GM18505 (cell line): ENCODE measurements around the gene LATS2.
"Not testable (repeated sequence)": the region's sequence is repeated elsewhere in the genome, so short reads cannot be mapped to it uniquely, and the experiment has no call there.

Experiments used
- ATAC-seq: cut with Tn5 transposase; IDR thresholded peaks from one replicate; pipeline ENCODE4 v1.9.1; 2021; ENCODE audit not compliant: unreplicated experiment
- POLR2A ChIP-seq: IDR thresholded peaks from 4 replicates; pipeline ENCODE4 v1.6.1; 2011; ENCODE audit warnings: borderline replicate concordance; ENCODE audit not compliant: insufficient read depth, insufficient read length; ENCODE audit errors: extremely low read depth

Gene LATS2

GRCh38 chr13:21066946-21067345 lies 5.6 kb upstream of the LATS2 start:
- no peak for ATAC-seq
- no peak for TF ChIP-seq POLR2A

GRCh38 chr13:21065686-21066085 lies 4.3 kb upstream of the LATS2 start:
- no peak for TF ChIP-seq POLR2A
- no peak for ATAC-seq

- ATAC-seq = no peak
- TF ChIP-seq POLR2A = no peak
These were observed 1.6 kb upstream of the LATS2 start for GRCh38 chr13:21063031-21063430.

- peak; percentile 38 for ATAC-seq
These were observed 903 bp downstream of the LATS2 start for GRCh38 chr13:21060338-21061028.

GRCh38 chr13:21059641-21060337 lies 1.6 kb downstream of the LATS2 start:
- no peak for TF ChIP-seq POLR2A
- ATAC-seq = no peak

More at GRCh38 chr13:21060338-21061028, 903 bp downstream of the LATS2 start:
- no peak for TF ChIP-seq POLR2A

- TF ChIP-seq POLR2A = no peak
- no peak for ATAC-seq
These were observed 3.0 kb downstream of the LATS2 start for GRCh38 chr13:21058361-21058760.

GRCh38 chr13:21055511-21056045 lies 5.8 kb downstream of the LATS2 start:
- no peak for TF ChIP-seq POLR2A
- ATAC-seq = no peak

- no peak for TF ChIP-seq POLR2A
- ATAC-seq = no peak
These were observed 6.4 kb downstream of the LATS2 start for GRCh38 chr13:21055016-21055415.

- no peak for ATAC-seq
- no peak for TF ChIP-seq POLR2A
These were observed 7.1 kb downstream of the LATS2 start for GRCh38 chr13:21054313-21054712.

- no peak for TF ChIP-seq POLR2A
- no peak for ATAC-seq
These were observed 8.2 kb downstream of the LATS2 start for GRCh38 chr13:21053231-21053630.

GRCh38 chr13:21051675-21052074 lies 9.7 kb downstream of the LATS2 start:
- no peak for TF ChIP-seq POLR2A

GRCh38 chr13:21050288-21051197 lies 10.8 kb downstream of the LATS2 start:
- no peak for TF ChIP-seq POLR2A
- no peak for ATAC-seq

More at GRCh38 chr13:21051675-21052074, 9.7 kb downstream of the LATS2 start:
- no peak for ATAC-seq

- not testable (repeated sequence) for ATAC-seq
These were observed 11.7 kb downstream of the LATS2 start for GRCh38 chr13:21049731-21050130.

GRCh38 chr13:21048901-21049698 lies 12.3 kb downstream of the LATS2 start:
- TF ChIP-seq POLR2A = no peak
- ATAC-seq = no peak
